ENCODE results near the gene PLXNA4.
A peak's percentile ranks its signal among the peaks of the same experiment; 100 is the strongest.

PLXNA4 gene

DNA sequence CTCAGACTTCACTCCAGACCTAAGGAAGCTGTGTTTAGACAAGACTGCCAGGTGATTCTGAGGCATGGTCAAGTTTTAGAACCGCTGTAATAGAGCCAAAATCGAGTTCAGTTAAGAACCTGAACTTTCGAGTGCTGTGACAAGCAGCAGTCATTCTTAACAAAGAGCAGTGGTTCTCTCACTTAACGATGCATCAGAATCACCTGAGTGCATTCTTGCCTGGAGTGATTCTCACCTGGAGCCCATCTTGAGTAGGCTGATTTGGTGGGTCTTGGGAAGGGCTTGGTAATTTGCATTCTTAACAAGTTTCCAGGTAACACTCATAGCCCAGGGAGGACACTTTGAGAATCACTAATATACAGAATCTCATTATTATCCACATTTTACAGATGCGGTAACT lies 44.7 kb downstream of the PLXNA4 start:
- DNase-seq = no peak

DNA sequence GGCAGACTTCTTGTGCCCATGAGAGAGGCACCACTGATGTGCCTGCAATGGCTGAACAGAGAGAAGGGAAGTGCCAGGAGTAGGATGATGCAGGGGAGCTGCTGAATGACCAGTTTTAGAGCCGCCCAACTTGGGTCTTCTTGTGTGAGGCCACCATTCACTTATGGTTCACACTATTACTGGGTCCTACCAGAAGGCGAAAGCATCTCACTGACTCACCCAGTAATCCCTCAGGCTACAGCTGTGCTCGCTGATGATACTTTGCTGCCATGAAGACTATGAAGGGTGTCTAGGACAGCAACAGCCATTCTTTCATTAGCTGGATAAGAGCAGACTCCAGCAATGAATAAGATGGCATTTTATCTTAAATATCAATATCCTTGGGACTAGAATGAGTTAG lies 47.6 kb downstream of the PLXNA4 start:
- DNase-seq = no peak

DNA sequence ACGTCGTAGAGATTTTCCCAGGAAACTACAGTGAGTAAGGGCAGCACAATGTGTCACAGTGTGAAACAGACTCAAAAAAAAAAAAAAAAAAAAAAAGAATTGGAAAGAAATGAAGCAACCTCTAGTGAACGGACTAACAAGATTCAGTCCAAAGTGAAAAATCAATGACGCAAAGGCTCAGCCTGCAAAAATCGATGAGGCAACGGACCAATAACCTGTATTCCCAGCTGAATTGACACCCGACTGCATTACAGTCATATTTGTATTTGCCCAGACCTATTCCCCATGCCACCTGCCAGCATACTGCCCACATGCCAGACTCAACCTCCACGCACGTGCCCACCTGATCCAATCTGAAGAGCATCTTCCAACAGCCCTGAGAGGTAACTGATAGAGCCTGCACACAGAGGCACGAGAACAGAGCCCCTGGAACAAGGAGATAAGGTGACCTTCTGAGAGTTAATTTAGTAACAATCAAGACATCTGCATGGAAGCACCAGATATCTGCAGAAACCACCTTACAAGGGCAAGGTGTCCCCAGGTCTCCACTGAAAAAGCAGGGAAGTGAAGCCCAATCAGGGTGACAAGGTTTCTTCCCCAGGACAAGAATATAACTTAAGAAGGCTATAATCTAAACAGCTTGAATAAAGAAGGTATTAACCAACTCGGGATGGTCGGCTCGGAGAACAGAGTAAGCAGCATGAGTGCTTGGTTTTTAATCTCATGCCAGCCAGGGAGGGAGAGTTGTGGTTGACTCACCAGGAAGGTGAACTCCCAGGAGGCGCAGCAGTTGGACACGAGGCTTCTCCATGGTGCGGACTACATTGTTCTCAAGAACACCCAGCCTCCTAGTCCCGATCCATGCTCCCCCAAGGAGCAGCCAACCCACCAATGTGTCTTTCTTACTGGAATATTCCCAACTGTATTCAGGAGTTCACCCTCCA lies 48.5 kb downstream of the PLXNA4 start:
- DNase-seq = no peak

DNA sequence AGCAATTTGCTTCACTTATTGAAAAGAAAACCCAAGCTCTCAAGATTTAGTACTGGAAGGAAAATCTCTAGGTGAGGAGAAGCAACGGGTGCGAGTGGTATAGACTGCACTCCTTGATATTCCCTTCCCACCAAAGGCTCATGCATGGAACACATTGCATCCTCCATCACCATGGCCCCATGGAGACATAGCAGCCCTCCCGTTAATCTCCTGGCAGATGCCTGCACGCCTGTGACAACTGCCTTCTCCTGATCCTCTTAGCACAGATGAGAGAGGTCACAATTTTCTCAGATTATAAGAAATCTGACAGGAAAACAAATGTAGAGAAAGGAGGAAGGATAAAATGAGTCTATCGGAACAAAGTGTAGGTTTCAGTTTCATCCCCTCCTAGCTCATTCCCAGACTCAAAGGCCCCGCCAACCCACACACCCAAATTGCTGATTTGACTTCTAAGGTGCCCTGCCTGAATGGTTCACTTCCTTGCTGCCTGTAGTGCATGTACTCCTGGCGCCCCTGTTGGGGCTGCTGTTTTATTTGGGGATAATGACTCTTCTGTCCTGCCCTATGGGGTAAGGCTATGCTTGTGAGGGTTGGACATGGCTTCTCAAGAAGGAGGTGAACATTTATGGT lies 50.0 kb downstream of the PLXNA4 start:
- no peak for DNase-seq

DNA sequence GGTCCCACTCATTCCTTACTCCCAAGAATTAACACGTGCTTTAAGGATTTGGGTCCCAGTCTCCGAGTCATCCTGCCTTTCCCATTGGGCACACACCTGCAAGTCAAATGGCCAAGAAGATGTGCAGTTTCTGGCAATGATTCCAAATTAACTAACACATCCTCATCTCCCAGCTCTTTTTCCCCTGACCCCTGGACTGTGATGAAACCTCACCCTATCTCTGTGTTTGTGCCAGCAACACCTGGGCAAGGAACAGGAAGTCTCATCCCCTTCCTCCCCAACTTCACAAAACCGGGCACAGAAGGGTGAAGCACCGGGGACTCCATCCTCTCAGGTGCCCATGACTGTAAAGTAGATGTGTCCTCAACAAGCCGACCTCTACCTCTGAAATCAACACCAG lies 54.8 kb downstream of the PLXNA4 start:
- no peak for DNase-seq

DNA sequence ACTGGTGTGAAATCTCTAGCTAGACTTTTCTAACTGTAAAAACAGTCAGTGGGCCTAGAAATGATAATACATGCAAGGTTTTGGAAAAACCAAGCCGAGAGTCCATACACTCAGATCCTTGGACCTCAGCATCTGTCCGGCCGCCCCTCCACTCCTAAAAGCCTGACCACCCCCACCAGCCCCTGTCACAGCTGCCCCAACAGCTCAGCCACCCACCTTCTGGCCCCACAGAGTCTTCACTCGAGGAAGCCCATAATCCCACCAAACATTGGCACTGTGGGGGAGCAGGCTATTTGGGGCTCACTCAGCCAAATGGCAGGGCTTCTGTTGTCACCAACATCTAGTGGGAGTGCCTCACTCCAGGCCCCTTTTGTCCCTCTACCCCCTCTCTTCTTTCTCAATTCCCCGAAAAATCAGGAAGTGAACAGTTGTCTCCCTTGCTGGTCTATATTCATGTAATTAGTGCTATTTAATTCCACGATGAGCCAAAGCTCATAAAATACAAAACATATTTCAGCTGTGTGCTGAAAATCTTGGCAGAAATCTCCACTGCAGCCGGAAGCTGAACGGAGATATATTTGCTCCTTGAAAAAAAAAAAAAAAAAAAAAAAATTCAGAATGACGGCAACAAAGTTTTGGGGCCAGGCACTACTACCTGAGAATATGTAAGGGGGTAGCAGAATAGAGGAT lies 55.5 kb downstream of the PLXNA4 start:
- DNase-seq = no peak

DNA sequence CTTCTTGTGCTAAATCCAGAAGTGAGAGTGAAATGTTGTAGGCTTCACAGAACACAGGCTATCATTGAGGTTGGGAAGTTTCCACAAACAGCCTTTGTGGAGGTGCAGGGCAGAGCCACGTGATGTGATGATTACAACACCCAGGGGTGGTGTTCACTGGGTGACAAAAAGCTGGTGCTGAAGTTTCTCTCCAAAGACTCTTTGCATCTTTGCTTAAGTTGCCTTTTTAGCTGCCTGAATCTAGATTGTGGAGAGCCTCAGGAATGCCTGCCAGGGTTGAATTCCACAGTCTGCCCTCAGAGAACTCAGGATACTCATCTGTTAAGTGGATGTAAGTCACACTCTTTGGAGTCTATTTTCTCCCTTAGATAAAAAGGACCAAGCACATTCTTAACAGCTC lies 56.3 kb downstream of the PLXNA4 start:
- DNase-seq = peak; percentile 34

DNA sequence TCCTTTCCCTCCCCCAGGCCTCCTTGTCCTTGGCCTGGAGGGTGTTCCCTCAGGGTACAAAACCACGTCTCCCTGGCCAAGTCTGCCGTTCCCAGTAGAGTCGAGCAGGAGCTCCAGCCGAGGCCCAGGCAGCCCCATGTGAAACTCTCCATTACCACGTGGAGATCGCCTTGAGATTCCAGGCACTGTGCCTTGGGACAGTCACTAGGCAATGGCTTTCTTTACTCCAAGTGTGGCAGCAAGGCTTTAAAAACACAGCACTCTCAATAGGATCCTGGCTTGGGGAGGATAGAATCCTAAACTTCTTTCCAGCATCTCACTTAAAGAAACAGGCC lies 57.5 kb downstream of the PLXNA4 start:
- no peak for DNase-seq

DNA sequence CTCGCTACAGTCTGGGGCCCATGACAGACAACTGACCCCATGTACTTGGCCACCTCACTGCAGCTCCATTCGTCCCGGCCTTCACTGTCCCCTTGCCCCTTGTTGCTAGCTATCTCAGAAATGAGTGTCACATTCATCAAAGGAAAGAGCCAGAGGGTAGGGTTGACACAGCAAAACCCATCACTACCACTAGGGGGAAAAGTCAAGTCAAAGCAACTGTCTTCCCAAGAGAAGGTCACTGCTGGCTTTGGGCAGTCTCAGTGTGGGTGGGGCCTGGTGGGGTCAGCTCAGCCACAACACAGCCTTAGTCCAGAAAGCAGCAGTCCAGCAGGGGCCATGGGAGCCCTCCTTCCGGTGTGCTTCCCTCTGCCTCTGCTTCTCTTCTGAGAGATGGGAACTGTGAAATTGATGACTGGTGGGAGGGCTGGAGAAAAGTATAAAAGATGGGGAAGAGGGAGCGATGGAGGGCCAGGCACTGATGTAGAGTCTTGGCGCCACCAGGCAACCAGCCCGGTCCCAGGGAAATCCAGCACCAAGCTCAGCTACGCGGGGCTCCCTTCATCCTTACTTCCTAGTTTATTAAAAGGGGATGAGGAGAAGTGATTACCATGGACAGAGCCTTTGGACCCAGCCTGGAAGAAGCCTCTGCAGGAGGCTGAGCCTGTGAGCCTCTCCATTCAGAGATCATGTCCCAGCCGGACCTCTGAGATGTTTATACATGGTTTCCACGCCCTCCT lies 58.0 kb downstream of the PLXNA4 start:
- DNase-seq = no peak

DNA sequence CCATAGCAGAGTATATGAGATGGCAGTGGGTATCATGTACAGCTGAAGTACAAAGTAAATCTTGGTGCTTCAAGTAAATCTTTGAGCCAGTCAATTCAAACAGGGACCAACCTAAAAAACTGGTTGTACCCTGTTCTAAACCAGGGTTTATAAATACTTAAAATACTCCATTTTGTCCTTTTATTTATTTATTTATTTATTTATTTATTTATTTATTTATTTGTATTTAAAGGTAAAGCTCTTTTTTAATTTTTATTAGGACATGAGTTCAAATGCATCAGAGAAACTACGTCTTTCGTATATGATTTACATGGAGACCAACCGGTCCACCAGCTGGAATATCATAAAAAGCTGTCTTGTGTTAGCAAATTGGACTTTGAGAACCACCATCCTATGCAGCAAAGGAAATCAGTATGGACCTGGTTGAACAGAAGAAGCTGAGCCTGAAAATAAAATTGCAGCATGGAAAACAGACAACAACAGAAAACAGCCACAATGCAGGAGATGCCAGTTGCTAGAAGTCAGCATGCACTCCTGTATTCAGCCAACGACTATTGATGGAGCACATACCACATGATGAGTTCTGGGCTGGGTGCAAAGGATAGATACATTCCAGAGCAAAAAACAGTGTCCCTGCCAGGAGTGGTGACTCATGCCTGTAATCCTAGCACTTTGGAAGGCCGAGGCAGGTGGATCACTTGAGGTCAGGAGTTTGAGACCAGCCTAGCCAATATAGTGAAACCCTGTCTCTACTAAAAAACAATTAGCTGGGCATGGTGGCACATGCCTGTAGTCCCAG lies 60.0 kb downstream of the PLXNA4 start:
- peak; percentile 81 for DNase-seq

DNA sequence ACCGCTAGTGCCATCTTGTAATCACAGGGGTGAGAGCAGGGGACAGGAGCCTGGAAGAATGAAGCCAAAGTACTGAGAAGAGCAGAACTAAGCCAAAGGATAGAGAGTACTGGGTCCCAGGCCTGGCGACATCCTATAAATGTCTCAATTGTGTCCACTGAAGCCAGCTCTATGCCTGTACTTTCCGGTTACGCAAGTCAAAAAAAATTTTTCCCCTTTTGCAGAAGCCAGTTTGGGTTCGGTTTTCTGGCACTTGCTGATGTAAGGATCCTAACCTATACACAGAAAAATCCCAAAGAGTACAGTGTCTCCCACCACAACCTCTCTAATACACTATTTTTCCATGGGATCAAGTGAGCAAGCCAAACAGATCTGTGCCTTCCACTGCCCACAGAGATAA lies 61.1 kb downstream of the PLXNA4 start:
- no peak for DNase-seq

DNA sequence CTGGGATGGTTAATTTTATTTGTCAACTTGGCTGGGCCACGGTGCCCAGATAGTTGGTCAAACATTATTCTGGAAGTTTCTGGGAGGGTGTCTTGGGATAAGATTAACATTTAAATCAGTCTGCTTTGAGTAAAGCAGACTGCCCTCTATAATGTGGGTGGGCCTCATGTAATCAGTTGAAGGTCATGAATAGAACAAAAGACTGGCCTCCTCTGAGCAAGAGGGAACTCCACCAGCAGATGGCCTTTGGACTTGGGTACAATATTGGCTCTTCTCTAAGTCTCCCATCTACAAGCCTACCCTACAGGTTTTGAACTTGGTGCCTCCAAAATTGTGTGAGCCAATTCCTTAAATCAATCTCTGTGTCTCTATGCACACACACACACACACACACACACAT lies 61.8 kb downstream of the PLXNA4 start:
- no peak for DNase-seq

DNA sequence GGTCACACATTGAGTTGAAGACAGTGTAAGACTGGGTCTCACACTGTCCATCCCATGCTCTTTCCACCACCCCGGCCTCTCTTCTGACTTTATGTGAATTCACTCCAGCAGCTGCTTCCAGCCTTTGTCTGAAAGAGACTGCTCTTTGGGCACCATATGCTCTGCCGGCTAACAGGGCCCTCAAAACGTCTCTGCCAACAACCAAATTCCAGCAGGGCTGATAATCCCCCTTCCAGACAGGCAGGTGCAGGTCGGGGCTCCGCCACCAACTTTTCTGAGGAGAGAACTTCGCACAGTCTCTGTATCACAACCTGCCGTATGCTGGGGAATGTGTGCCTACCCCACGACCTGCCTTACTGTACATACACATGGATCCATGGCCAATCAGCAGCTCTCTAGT lies 64.3 kb downstream of the PLXNA4 start:
- DNase-seq = no peak

DNA sequence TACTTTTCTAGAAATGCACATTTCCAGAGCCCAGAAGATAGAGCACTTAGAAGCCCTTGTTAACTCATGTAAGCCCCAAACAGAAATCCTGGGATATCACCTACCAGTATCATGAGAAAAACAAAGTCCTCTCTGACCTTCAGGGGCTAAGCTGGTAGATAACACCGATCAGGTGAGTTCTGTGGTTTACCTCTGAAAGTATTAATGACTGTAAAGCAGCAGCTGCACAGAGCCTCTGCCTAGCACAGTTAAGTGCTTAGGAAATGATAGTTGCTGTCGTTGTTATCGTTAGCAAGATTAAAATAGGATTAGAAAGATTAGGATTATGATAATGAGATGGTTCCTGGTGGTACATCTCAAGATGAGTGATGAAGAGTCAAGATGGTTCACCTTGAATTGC lies 64.9 kb downstream of the PLXNA4 start:
- DNase-seq = no peak

DNA sequence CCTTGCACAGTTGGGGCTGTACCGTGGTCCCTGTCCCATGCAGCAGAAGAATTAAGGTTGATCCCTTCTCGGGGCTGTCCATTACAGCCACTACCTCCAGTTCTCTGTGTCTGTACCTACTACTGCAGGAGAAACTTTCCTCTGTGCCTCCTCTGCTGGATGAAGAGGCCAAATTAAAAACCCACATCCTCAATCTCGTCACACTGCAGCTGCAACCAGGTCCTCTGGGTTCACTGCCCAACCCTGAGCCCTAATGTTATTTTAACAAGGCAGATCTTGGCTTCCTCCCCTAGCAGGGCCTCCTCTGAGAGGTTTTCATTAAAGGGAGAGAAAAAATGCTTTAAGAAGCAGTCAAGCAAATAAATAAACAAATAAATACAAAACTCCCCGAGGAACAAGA lies 66.6 kb downstream of the PLXNA4 start:
- no peak for DNase-seq

DNA sequence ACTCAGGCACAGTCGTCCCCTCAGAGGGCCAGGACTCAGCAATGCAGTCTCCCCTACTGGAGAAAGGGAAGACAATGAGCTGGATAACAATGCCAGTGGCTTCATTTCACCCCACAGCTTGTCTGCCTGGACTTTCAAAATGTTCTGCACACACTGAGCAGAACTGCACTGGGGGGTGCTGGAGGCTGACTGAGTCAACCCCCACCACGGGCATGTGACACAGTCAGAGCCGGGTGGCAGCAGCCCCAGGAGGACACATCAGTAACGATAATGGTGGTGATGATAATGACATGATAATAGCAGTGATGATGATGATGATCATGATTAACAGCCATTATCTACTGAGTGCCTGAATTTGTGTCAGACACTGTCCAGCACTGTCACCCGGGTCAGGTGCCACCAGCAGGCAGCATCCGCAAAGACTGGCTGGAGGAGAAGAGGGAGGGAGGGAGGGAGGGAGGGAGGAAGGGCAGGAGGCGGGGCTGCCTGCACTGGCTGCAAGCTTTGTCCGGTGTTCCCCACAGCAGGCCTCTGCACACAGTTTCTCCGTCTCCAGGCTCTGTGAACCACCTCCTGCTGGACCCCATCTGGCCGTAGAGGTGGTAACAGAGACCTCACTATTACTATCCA lies 67.4 kb downstream of the PLXNA4 start:
- no peak for DNase-seq

DNA sequence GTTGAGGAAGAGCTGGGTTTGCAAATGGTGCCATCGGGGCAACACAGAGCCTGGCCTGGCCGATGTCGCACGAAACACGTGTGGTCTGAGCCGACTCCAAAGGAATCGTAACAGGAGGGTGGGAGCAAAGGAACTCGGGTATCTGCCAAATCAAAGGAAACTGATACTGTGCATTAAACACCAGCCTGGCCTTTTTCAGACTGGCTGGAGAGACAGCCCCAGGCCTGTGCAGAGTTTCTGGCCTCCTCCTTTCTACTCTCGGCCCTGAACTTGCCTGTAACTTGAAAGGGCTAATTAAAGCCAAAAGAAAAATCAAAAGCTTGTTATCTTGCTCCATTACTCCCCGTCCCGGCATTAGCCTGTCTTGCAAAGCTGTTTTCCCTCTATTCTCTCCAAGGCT lies 71.4 kb downstream of the PLXNA4 start:
- no peak for DNase-seq

DNA sequence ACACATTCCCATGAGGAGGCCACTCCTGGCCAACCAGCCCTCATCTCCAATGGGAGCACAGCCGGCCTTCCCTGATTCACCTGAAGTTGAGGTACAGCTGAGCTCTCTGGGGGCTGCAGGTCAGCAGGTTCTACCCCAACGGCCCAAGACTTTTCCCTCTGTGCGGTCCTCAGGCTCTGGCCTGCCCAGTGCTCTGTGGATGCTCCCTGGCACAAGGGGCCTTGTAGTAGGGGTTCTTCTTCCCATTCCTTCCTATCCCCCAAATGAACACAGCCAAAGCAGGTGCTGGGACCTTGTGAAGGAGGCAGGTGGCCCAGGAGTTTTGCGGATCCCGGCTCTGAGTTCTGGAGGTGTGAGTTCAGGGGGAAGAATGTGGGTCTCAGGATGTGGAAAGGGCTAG lies 72.2 kb downstream of the PLXNA4 start:
- DNase-seq = no peak

DNA sequence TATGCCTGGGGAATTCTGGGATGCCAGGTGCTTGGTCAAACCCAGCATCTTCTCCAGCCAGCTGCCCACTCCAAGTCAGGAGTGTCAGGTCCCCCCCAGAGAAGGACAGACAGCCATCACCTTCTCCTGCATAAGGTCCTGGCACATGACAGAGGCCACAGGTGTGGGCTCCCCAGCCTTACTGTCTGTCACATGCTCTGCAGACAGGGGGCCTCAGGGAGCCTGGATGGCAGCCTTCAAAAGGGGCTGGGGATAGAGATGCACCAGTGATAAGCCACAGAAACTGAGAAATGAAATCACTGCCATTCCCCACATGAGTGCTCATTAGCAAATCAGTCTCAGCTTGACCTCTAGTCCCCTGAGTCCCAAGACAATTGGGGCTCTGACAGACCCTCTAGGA lies 72.9 kb downstream of the PLXNA4 start:
- no peak for DNase-seq

DNA sequence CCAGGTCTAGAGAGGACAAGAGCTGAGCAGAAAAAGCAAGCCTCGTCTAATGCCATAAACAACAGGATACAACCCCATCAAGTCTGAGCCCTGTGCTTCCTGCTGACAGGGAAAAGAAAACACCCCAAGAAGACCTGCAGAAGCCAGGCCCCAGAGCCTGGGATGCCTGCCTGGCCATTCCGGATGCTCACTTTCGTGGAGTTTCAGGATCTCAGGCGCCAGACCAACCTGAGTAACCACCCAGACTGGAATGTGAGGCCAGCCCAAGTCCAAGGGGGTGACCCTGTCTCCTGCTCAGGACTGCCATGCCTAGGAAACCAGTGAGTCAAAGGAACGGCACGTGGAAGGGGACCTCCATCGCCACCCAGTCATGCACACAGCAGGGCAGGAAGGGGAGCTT lies 74.3 kb downstream of the PLXNA4 start:
- no peak for DNase-seq

DNA sequence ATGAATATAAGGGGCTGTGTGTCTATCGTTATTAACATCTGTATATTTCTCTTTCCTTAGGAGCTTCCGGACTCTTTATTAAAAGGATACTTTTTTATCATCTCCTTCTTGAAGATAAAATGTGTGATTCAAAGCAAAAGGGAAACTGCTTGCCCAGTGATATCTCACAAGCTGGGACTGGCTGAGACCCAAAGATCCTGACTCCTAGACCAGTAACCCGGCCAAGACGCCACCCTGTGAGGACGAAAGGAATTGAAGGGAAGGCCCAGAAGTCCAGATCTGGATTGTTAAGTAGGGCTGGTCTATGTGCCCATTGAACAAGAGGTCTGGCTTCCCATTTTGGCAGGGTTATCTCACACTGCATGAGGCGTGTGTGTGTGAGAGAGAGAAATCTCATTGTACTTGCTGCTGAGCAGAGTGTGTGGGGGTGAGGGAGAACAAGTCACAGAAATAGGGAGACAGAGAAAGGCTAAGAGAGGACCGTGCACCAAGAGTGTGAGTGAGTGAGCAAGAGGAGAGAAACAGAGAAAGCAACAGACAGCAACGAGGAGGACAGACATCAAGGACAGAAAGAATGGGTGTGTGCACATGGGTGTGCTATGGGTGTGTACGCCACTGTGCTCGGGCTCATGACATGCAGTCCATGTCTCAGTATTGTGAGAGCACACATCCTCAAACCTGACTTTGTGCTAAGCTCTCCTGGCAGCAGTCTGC lies 75.4 kb downstream of the PLXNA4 start:
- peak; percentile 32 for DNase-seq
